Testis (tissue), 2 donors: ENCODE data around the gene B4GALNT4.
"Not testable (repeated sequence)": the region's sequence is repeated elsewhere in the genome, so short reads cannot be mapped to it uniquely, and the experiment has no call there.

Experiments used
- CTCF ChIP-seq, 3 experiments: fragments of 450-650 bp in 2 of 3; fragments of 200-600 bp in 1 of 3; sonication (generic) in 1 of 3; IDR thresholded peaks; one replicate each; pipeline ENCODE4 v1.5.1; 2016 to 2019; ENCODE audit warnings: antibody characterized with exemption in 3 of 3, mild to moderate bottlenecking in 2 of 3, moderate library complexity in 1 of 3
- POLR2A ChIP-seq: fragments of 450-650 bp; IDR thresholded peaks from one replicate; pipeline ENCODE4 v1.6.1; 2017; ENCODE audit warnings: antibody characterized with exemption, mild to moderate bottlenecking, moderate library complexity

GRCh38 chr11:319888-320273 is 49.4 kb upstream of the B4GALNT4 start:
- not testable (repeated sequence) for TF ChIP-seq CTCF (IDR thresholded peaks at IDR 0.05); POLR2A
